Effector memory CD8-positive, alpha-beta T cell (primary cell): ENCODE data around the gene PRKACB.

Experiments
- ATAC-seq: fragments of 150-1000 bp; cut with Tn5 transposase; replicated peaks from 2 replicates; pipeline ENCODE4 v1.10.0; 2021; ENCODE audit warnings: mild to moderate bottlenecking, moderate library complexity
- DNase-seq, 3 experiments: peaks; one replicate each; pipeline ENCODE4 v3.0.0; 2021
- H3K27ac Mint-ChIP-seq, 2 donors: one replicate each; pipeline ENCODE4 v1.8.0; 2022; ENCODE audit warnings: mild to moderate bottlenecking in 2 of 2, mixed read lengths in 2 of 2, moderate library complexity in 2 of 2
- H3K27me3 Mint-ChIP-seq, 2 donors: one replicate each; pipeline ENCODE4 v1.8.0; 2022; ENCODE audit warnings: mixed read lengths in 2 of 2
- H3K36me3 Mint-ChIP-seq: one replicate; pipeline ENCODE4 v1.8.0; 2022; ENCODE audit warnings: mild to moderate bottlenecking, moderate library complexity, mixed read lengths; ENCODE audit not compliant: insufficient read depth
- H3K4me1 Mint-ChIP-seq, 2 donors: one replicate each; pipeline ENCODE4 v1.8.0; 2022; ENCODE audit warnings: low read depth in 2 of 2, mixed read lengths in 2 of 2
- H3K4me3 Mint-ChIP-seq, 2 donors: one replicate each; pipeline ENCODE4 v1.8.0; 2022; ENCODE audit warnings: mild to moderate bottlenecking in 2 of 2, mixed read lengths in 2 of 2, moderate library complexity in 2 of 2
- H3K9me3 Mint-ChIP-seq, 2 donors: one replicate each; pipeline ENCODE4 v1.8.0; 2022; ENCODE audit warnings: mixed read lengths in 2 of 2

The PRKACB gene

GRCh38 chr1:84250668-84251067, 106.6 kb downstream of the PRKACB start:
- ATAC-seq: no peak
- DNase-seq: no peak
- no peaks in the 10 kb centered on the region for H3K9me3 Mint-ChIP-seq
- H3K27me3 Mint-ChIP-seq: no peaks in the 10 kb centered on the region
- H3K4me3 Mint-ChIP-seq: no peak overlapping the region
- H3K27ac Mint-ChIP-seq: no peak overlapping the region
- H3K36me3 Mint-ChIP-seq: no peaks in the 10 kb centered on the region
- peaks cover 2 to 7% of the 10 kb centered on the region in 2 donors for H3K4me1 Mint-ChIP-seq

- DNase-seq (no peak), ATAC-seq (no peak)
- Mint-ChIP-seq H3K27me3 (no peaks in the 10 kb centered on the region), H3K9me3 (no peaks in the 10 kb centered on the region), H3K36me3 (no peaks in the 10 kb centered on the region), H3K4me3 (no peak overlapping the region), H3K4me1 (no peaks in the 10 kb centered on the region), H3K27ac (no peak overlapping the region)
Observed at GRCh38 chr1:84253036-84253435, 109.0 kb downstream of the PRKACB start.

- H3K4me1 Mint-ChIP-seq: no peaks in the 10 kb centered on the region
- no peak overlapping the region for H3K27ac Mint-ChIP-seq
- no peak for ATAC-seq
- no peaks in the 10 kb centered on the region for H3K9me3 Mint-ChIP-seq
- no peaks in the 10 kb centered on the region for H3K27me3 Mint-ChIP-seq
- H3K4me3 Mint-ChIP-seq: no peak overlapping the region
- no peak for DNase-seq
- H3K36me3 Mint-ChIP-seq: no peaks in the 10 kb centered on the region
Observed at GRCh38 chr1:84253891-84254290, 109.8 kb downstream of the PRKACB start.

- Mint-ChIP-seq H3K9me3 (no peaks in the 10 kb centered on the region), H3K4me3 (no peak overlapping the region), H3K27me3 (no peaks in the 10 kb centered on the region), H3K36me3 (no peaks in the 10 kb centered on the region), H3K4me1 (no peaks in the 10 kb centered on the region), H3K27ac (no peak overlapping the region)
- DNase-seq: no peak
- ATAC-seq: no peak
Observed at GRCh38 chr1:84254703-84255238, 110.7 kb downstream of the PRKACB start.

DNA sequence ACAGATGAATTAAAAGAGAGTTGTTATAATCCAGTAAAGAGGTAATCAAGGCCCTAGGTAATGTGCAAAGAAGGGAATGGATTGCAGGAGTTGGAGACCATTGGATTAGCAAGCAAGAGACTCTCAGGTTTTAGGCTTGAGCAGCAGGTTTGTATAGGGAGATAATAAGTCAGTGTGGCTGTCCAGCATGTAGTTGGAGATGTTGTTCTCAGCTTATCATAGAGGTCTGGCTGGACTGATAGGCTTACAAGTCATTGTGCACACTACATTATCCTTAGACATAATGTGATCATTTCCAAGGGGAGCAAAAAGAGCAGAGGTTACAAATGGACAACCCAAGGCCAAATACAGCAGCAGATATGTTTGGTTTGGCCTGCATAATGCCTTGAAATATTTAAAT, 111.5 kb downstream of the PRKACB start:
- no peak overlapping the region for H3K27ac Mint-ChIP-seq
- H3K9me3 Mint-ChIP-seq: no peaks in the 10 kb centered on the region
- H3K4me1 Mint-ChIP-seq: no peaks in the 10 kb centered on the region
- H3K36me3 Mint-ChIP-seq: no peaks in the 10 kb centered on the region
- H3K27me3 Mint-ChIP-seq: no peaks in the 10 kb centered on the region
- DNase-seq: no peak
- no peak for ATAC-seq
- H3K4me3 Mint-ChIP-seq: no peak overlapping the region

- DNase-seq: no peak
- Mint-ChIP-seq H3K27me3 (no peaks in the 10 kb centered on the region), H3K36me3 (no peaks in the 10 kb centered on the region), H3K27ac (no peak overlapping the region), H3K4me3 (no peak overlapping the region), H3K4me1 (no peaks in the 10 kb centered on the region), H3K9me3 (no peaks in the 10 kb centered on the region)
- ATAC-seq: no peak
Observed at GRCh38 chr1:84257617-84258016, 113.5 kb downstream of the PRKACB start.

DNA sequence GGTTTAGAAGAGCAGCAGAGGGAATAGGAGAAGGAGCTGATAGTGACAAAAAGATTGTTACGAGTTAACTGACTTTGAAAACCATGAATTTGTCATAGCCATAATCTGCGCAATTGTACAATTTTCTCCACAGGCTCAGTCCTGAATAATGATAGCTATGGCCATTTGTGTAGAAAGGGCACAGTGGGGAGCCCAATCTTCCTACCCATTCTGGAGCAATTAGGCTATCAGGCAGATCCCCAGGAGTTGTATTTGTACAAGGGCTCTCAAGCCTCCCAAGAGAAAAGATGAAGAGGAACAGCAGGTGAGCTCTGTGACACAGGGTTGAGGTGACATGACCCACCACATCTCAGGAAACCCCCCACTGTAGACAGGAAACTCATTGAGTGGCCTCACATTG, 115.3 kb downstream of the PRKACB start:
- Mint-ChIP-seq H3K9me3 (no peaks in the 10 kb centered on the region), H3K27ac (no peak overlapping the region), H3K4me1 (no peaks in the 10 kb centered on the region), H3K4me3 (no peak overlapping the region), H3K27me3 (no peaks in the 10 kb centered on the region), H3K36me3 (no peaks in the 10 kb centered on the region)
- ATAC-seq: no peak
- no peak for DNase-seq

- Mint-ChIP-seq H3K4me3 (no peak overlapping the region), H3K27me3 (no peaks in the 10 kb centered on the region), H3K36me3 (no peaks in the 10 kb centered on the region), H3K9me3 (no peaks in the 10 kb centered on the region), H3K4me1 (no peaks in the 10 kb centered on the region), H3K27ac (no peak overlapping the region)
- ATAC-seq (no peak), DNase-seq (no peak)
Observed at GRCh38 chr1:84259989-84260388, 115.9 kb downstream of the PRKACB start.

GRCh38 chr1:84260852-84261518, 116.9 kb downstream of the PRKACB start:
- no peak overlapping the region for H3K27ac Mint-ChIP-seq
- DNase-seq (no peak), ATAC-seq (no peak)
- H3K4me3 Mint-ChIP-seq: no peak overlapping the region
- no peaks in the 10 kb centered on the region for H3K4me1 Mint-ChIP-seq
- H3K27me3 Mint-ChIP-seq: no peaks in the 10 kb centered on the region
- no peaks in the 10 kb centered on the region for H3K9me3 Mint-ChIP-seq
- H3K36me3 Mint-ChIP-seq: no peaks in the 10 kb centered on the region

DNA sequence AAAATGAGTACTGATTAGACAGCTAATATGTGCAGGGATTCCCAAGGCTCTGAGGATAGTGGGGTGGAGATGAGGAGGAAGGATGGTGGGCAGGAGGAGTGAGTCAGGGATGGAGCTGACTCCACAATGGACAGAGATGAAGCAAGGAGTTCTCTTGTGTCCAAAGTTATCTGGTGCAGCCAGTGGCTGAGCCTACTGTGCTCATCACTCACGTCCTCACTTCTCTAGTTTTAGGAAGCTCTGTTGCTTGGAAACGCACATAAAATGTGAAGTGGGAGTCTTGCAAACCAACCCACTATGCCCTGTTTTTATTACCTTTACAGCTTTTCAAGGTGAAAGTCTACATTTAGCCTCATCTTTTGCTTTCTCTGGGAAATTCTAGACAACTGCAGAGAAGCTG, 120.9 kb downstream of the PRKACB start:
- H3K4me1 Mint-ChIP-seq: no peaks in the 10 kb centered on the region
- H3K9me3 Mint-ChIP-seq: no peaks in the 10 kb centered on the region
- no peaks in the 10 kb centered on the region for H3K36me3 Mint-ChIP-seq
- no peak overlapping the region for H3K4me3 Mint-ChIP-seq
- no peak for ATAC-seq
- DNase-seq: no peak
- no peaks in the 10 kb centered on the region for H3K27me3 Mint-ChIP-seq
- H3K27ac Mint-ChIP-seq: no peak overlapping the region

- ATAC-seq (no peak), DNase-seq (no peak)
- H3K9me3 Mint-ChIP-seq: no peaks in the 10 kb centered on the region
- no peak overlapping the region for H3K27ac Mint-ChIP-seq
- H3K36me3 Mint-ChIP-seq: no peaks in the 10 kb centered on the region
- H3K27me3 Mint-ChIP-seq: no peaks in the 10 kb centered on the region
- H3K4me3 Mint-ChIP-seq: no peak overlapping the region
- peaks cover 0 to 2% of the 10 kb centered on the region in 2 donors for H3K4me1 Mint-ChIP-seq
Observed at GRCh38 chr1:84265867-84266266, 121.8 kb downstream of the PRKACB start.

- Mint-ChIP-seq H3K4me1 (peaks cover 7 to 9% of the 10 kb centered on the region in 2 donors), H3K9me3 (no peaks in the 10 kb centered on the region), H3K36me3 (no peaks in the 10 kb centered on the region), H3K4me3 (no peak overlapping the region), H3K27me3 (no peaks in the 10 kb centered on the region), H3K27ac (no peak overlapping the region)
- DNase-seq (no peak), ATAC-seq (no peak)
Observed at GRCh38 chr1:84266748-84267147, 122.7 kb downstream of the PRKACB start.

DNA sequence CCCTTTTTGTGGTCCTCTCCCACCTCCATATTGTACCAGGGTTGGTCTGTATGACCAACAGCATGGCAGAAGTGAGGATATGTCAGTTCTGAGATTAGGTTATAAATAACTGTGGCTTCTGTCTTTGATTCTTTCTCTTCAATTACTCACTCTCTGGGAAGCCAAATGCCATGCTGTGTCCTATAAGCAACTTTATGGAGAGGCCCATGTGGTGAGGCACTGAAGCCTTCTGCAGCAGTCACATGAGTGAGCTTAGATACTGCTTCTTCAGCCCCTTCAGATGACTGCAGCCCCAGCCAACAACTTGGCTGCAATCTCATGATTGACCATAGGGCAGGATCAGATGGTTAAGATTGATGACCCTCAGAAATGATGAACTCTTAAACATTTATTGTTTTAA, 123.4 kb downstream of the PRKACB start:
- H3K27me3 Mint-ChIP-seq: no peaks in the 10 kb centered on the region
- no peak overlapping the region for H3K4me3 Mint-ChIP-seq
- no peaks in the 10 kb centered on the region for H3K36me3 Mint-ChIP-seq
- no peak overlapping the region for H3K27ac Mint-ChIP-seq
- ATAC-seq (no peak), DNase-seq (no peak)
- peaks cover 7 to 9% of the 10 kb centered on the region in 2 donors for H3K4me1 Mint-ChIP-seq
- no peaks in the 10 kb centered on the region for H3K9me3 Mint-ChIP-seq

DNA sequence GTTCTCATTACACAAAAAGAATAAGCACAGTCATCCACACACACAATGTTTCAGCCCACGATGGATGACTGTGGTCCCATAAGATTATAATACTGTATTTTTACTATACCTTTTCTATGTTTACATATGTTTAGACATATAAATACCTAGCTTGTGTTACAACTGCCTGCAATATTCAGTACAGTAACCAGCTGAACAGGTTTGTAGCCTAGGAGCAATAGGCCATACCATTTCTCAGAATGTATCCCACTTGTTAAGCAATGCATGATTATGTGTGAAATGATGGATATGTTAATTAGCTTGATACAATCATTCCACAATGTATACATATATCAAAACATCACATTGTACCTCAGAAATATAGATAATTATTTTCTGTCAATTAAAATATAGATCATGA, 124.3 kb downstream of the PRKACB start:
- H3K36me3 Mint-ChIP-seq: no peaks in the 10 kb centered on the region
- H3K4me3 Mint-ChIP-seq: no peak overlapping the region
- no peak for ATAC-seq
- no peaks in the 10 kb centered on the region for H3K9me3 Mint-ChIP-seq
- H3K27me3 Mint-ChIP-seq: no peaks in the 10 kb centered on the region
- peaks cover 7 to 9% of the 10 kb centered on the region in 2 donors for H3K4me1 Mint-ChIP-seq
- no peak overlapping the region for H3K27ac Mint-ChIP-seq
- DNase-seq: no peak
